Upper lobe of left lung (tissue), 4 donors: ENCODE measurements around the gene PRKCA.

ENCODE experiments used
- EP300 ChIP-seq, 4 donors: sonication (generic); formaldehyde crosslinking; IDR thresholded peaks; one replicate each; pipeline ENCODE4 v1.5.1; 2017; ENCODE audit warnings: antibody characterized with exemption in 4 of 4, control low read depth in 2 of 4
- POLR2AphosphoS5 ChIP-seq, 2 donors: sonication (generic); formaldehyde crosslinking; IDR thresholded peaks; one replicate each; pipeline ENCODE4 v1.5.1; 2017; ENCODE audit warnings: antibody characterized with exemption in 2 of 2
- TF ChIP-seq, protein P1 (sequence below), 6 experiments: fragments of 450-650 bp in 4 of 6; fragments of 200-600 bp in 2 of 6; sonication (generic) in 2 of 6; IDR thresholded peaks; one replicate each; pipeline ENCODE4 v1.5.1; 2016 to 2019; ENCODE audit warnings: antibody characterized with exemption in 6 of 6

- TF ChIP-seq EP300 (IDR thresholded peaks at IDR 0.05) (no peak), POLR2AphosphoS5 (IDR thresholded peaks at IDR 0.05) (no peak)
- TF ChIP-seq, protein P1, sequence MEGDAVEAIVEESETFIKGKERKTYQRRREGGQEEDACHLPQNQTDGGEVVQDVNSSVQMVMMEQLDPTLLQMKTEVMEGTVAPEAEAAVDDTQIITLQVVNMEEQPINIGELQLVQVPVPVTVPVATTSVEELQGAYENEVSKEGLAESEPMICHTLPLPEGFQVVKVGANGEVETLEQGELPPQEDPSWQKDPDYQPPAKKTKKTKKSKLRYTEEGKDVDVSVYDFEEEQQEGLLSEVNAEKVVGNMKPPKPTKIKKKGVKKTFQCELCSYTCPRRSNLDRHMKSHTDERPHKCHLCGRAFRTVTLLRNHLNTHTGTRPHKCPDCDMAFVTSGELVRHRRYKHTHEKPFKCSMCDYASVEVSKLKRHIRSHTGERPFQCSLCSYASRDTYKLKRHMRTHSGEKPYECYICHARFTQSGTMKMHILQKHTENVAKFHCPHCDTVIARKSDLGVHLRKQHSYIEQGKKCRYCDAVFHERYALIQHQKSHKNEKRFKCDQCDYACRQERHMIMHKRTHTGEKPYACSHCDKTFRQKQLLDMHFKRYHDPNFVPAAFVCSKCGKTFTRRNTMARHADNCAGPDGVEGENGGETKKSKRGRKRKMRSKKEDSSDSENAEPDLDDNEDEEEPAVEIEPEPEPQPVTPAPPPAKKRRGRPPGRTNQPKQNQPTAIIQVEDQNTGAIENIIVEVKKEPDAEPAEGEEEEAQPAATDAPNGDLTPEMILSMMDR (IDR thresholded peaks at IDR 0.05): no peak
Observed at GRCh38 chr17:66425756-66426396, 123.5 kb downstream of the PRKCA start.
